HEK293T (cell line): ENCODE results near the gene PTPRD.

Source experiments
- CTCF ChIA-PET: fragments of 350-600 bp; formaldehyde crosslinking; extraction: SDS; loops from one replicate; lab custom pipeline; 2021; ENCODE audit warnings: antibody characterized with exemption, inconsistent platforms; lab: Yijun Ruan, JAX
- POLR2A ChIA-PET: fragments of 350-600 bp; formaldehyde crosslinking; extraction: SDS; loops from one replicate; lab custom pipeline; 2020; ENCODE audit warnings: antibody characterized with exemption, inconsistent platforms; lab: Yijun Ruan, JAX
- DNase-seq: peaks from one replicate; pipeline ENCODE4 v3.0.0; 2012; ENCODE audit warnings: mixed read lengths; ENCODE audit errors: extremely low spot score
- ARNT ChIP-seq: fragments of 450-650 bp; IDR thresholded peaks from 2 replicates; pipeline ENCODE4 v1.6.1; 2017; ENCODE audit warnings: mild to moderate bottlenecking
- BHLHE40 ChIP-seq: fragments of 450-650 bp; IDR thresholded peaks from 2 replicates; pipeline ENCODE4 v1.6.1; 2016; ENCODE audit warnings: mild to moderate bottlenecking, moderate library complexity, borderline replicate concordance
- CTBP1 ChIP-seq: fragments of 450-650 bp; IDR thresholded peaks from 2 replicates; pipeline ENCODE4 v1.6.1; 2016; ENCODE audit warnings: borderline replicate concordance
- ELF4 ChIP-seq: fragments of 450-650 bp; IDR thresholded peaks from 2 replicates; pipeline ENCODE4 v1.6.1; 2017; ENCODE audit warnings: antibody characterized with exemption
- FOXA1 ChIP-seq: fragments of 450-650 bp; IDR thresholded peaks from 2 replicates; pipeline ENCODE4 v1.6.1; 2016; ENCODE audit warnings: mild to moderate bottlenecking
- FOXK2 ChIP-seq: fragments of 450-650 bp; IDR thresholded peaks from 2 replicates; pipeline ENCODE4 v1.6.1; 2016; ENCODE audit warnings: mild to moderate bottlenecking
- FOXM1 ChIP-seq: fragments of 450-650 bp; IDR thresholded peaks from 2 replicates; pipeline ENCODE4 v1.6.1; 2017; ENCODE audit warnings: mild to moderate bottlenecking, borderline replicate concordance
- HDGF ChIP-seq: fragments of 450-650 bp; IDR thresholded peaks from 2 replicates; pipeline ENCODE4 v1.6.1; 2017; ENCODE audit warnings: antibody characterized with exemption, borderline replicate concordance
- L3MBTL2 ChIP-seq: fragments of 450-650 bp; conservative IDR thresholded peaks from 2 replicates; pipeline ENCODE4 v1.6.1; 2016; ENCODE audit warnings: mild to moderate bottlenecking
- LEF1 ChIP-seq: fragments of 450-650 bp; IDR thresholded peaks from 2 replicates; pipeline ENCODE4 v1.6.1; 2017; ENCODE audit warnings: mild to moderate bottlenecking, borderline replicate concordance
- NFRKB ChIP-seq: fragments of 450-650 bp; IDR thresholded peaks from 2 replicates; pipeline ENCODE4 v1.6.1; 2016; ENCODE audit warnings: mild to moderate bottlenecking, moderate library complexity
- PKNOX1 ChIP-seq: fragments of 450-650 bp; IDR thresholded peaks from 2 replicates; pipeline ENCODE4 v1.6.1; 2016
- SP1 ChIP-seq: fragments of 450-650 bp; IDR thresholded peaks from 2 replicates; pipeline ENCODE4 v1.6.1; 2017
- SUZ12 ChIP-seq: fragments of 450-650 bp; IDR thresholded peaks from 2 replicates; pipeline ENCODE4 v1.6.1; 2016; ENCODE audit warnings: mild to moderate bottlenecking
- TARDBP ChIP-seq: fragments of 450-650 bp; IDR thresholded peaks from 2 replicates; pipeline ENCODE4 v1.6.1; 2016

PTPRD gene

DNA sequence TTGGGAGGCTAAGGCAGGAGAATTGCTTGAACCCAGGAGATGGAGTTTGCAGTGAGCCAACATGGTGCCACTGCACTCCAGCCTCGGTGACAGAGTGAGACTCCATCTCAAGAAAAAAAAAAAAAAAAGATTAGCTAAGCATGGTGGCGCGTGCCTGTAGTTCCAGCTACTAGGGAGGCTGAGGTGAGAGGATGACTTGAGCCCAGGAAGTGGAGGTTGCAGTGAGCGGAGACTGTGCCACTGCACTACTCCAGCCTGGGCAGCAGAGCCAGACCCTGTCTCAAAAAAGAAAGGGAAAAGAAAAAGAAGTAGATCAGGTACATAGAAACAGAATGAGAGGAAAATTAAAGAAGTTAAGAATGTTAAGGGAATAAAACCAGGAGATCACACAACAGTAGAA lies 1886.1 kb downstream of the PTPRD start:
- ChIA-PET CTCF (no interaction called here), POLR2A (no interaction called here)
- no peak for DNase-seq
- TF ChIP-seq FOXM1 (no peak), ELF4 (no peak), SUZ12 (no peak), NFRKB (no peak), FOXA1 (no peak), HDGF (no peak), SP1 (no peak), CTBP1 (no peak), BHLHE40 (no peak), PKNOX1 (no peak), L3MBTL2 (no peak)

- ChIA-PET CTCF (interaction anchor here (0.8 kb wide), 1 partner anchor 37 kb away, joined by 3 read pairs; no protein-coding TSS in a partner anchor), POLR2A (interaction anchor here (1.2 kb wide), 1 partner anchor 9 kb away, joined by 3 read pairs; no protein-coding TSS in a partner anchor)
- no peak for DNase-seq
- no peak for TF ChIP-seq CTBP1
- no peak for TF ChIP-seq NFRKB
- no peak for TF ChIP-seq SP1
- no peak for TF ChIP-seq FOXM1
- no peak for TF ChIP-seq FOXK2
- TF ChIP-seq PKNOX1, result no peak
- no peak for TF ChIP-seq FOXA1
- TF ChIP-seq ARNT, result no peak
Measured at GRCh38 chr9:8725635-8726034, 1887.2 kb downstream of the PTPRD start.

DNA sequence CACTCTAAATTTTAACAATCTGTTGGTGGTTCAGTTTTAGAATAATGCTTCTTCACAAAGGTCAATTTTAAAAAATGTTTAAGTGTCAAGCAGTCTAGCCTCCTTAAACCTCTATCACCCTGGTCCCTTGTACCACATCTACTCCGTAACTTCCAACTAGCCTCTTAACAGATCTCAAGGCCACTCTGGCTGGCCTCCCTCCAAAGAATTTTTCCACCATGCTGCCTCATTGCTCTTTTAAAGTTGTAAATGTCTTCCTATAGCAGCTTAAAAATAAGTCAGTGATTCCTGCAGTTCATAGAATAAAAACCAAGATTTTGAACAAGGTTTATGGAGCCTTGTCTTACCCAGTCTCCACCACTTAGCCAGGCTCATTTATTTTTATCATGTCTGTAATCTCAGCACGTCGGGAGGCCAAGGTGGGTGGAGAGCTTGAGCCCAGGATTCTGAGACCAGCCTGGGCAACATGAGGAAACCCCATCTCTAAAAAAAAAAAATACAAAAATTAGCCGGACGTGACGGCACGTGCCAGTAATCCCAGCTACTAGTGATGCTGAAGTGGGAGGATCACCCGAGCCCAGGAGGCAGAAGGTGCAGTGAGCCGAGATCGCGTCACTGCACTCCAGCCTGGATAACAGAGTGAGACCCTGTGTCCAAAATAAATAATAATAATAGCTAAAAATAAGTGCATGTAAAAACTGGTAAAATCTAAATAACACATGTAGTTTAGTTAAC lies 1888.4 kb downstream of the PTPRD start:
- ChIA-PET POLR2A (no interaction called here), CTCF (interaction anchor here (0.6 kb wide), 1 partner anchor 83 kb away, joined by 7 read pairs; no protein-coding TSS in a partner anchor)
- no peak for TF ChIP-seq FOXK2
- no peak for TF ChIP-seq PKNOX1
- DNase-seq, result no peak

DNA sequence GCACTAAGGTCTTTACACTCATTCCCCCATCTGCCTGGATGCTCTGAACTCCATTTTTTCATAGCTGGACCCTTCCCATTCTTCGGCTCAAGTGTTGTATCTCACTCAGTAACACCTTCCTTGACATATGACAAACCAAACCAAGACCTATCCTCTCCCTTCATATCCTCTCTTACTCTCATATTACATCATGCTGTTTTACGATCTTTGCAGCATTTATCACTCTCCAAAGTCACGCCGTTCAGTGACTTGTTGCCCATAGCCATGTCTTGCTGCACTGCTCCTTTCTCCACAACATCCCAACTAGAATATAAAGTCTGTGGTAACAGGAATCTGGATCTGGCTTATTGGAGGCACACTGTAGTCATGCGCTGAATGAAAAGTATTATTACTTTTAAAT lies 1889.6 kb downstream of the PTPRD start:
- TF ChIP-seq SP1 (no peak), CTBP1 (no peak), FOXA1 (no peak), L3MBTL2 (no peak), HDGF (no peak), FOXM1 (no peak), PKNOX1 (no peak), TARDBP (no peak)
- CTCF ChIA-PET, result no interaction called here
- POLR2A ChIA-PET, result no interaction called here
- DNase-seq, result peak; percentile 13

- DNase-seq, result no peak
- ChIA-PET CTCF (no interaction called here), POLR2A (no interaction called here)
- TF ChIP-seq ARNT (no peak), HDGF (no peak), FOXA1 (no peak), LEF1 (no peak), SP1 (no peak), FOXM1 (no peak), NFRKB (no peak), ELF4 (no peak), FOXK2 (no peak), PKNOX1 (no peak), CTBP1 (no peak), SUZ12 (no peak)
Measured at GRCh38 chr9:8719833-8720486, 1892.8 kb downstream of the PTPRD start.
